Muscle of arm (tissue), 12 donors: ENCODE data around the gene HRH2. TPM values are rescaled to one million over a fixed set of nuclear protein-coding genes. Genes with fewer than 3 reads are reported as not detected.
A peak's percentile ranks its signal among the peaks of the same experiment; 100 is the strongest.
"Not testable (repeated sequence)": the region's sequence is repeated elsewhere in the genome, so short reads cannot be mapped to it uniquely, and the experiment has no call there.

Source experiments
- DNase-seq: peaks from one replicate; pipeline ENCODE4 v3.0.0-alpha.2; 2013
- polyA plus RNA-seq, 12 donors: library from polyadenylated mRNA; unstranded; fragments of 120-200 nt; gene quantifications; one replicate each; pipeline ENCODE4 v1.2.1, GENCODE V29; 2013; ENCODE audit not compliant: insufficient read length in 12 of 12

The HRH2 gene
- polyA plus RNA-seq, 12 donors = 0.67 to 2.9 (median 0.95) TPM; not detected in 2

DNA sequence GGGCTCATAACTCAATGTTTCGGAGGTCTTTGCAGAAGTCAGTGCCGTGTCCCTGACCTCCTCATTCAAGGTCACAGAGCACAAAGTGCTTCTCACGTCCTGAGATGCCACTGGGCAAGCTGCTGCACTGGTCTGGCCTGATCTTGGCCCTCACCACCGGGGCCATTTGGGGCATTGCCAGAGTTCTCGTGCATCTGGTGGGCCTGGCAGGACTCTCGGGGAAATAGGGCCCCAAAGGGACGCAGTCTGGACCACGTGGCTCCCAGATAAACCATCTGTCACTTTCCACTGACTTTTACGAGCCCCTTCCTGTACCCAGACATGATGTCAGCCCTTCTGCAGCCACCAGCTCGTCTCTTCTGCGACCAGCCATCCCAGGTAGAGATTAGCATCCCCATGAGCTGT lies 54.8 kb downstream of the HRH2 start:
- DNase-seq = no peak

DNA sequence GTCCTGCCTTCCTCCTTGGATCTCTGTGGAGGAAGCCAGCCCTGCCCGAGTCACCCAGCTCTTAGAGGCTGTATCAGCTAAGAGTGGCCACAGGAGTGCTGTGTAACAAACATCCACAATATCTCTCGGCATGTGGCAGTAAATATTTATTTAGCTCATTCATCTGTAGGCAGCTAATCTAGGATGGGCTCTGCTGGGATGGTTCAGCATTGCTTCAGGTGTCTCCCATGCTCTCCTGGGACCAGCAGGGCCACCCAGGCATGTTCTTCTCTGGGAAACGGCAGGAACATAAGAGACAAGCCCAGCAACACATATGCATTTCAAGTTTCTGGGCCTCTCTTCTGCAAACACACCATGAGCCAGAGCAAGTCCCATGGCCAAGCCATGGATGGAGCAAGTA lies 56.1 kb downstream of the HRH2 start:
- DNase-seq = no peak

DNA sequence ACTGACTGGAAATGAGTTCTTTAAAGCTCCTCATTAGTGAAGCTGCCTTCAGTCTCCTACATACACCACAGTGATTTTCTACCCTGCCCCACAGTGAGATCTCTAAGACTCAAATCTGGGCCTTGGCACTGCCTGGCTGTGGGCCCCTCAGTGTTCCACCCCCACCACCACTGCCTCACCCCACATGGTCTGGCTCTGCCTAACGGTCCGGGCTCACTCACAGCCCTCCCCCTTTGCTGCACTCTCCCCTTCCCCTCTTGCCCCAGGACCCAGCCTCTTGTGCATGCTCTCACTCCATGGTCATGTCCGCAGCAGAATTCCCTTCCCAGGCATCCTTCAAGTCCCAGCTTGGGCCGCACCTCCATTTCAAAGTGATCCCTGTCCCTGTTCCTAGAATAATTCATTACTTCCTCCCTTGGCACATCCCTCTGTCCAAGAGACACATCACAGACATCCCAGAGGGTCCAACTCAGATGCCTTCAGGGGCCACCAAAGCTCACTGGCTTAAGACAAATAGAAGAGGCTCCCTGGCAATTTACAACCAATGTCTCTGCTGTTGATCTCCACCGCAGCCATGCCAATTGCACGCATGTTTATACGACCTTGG lies 56.7 kb downstream of the HRH2 start:
- DNase-seq = no peak

DNA sequence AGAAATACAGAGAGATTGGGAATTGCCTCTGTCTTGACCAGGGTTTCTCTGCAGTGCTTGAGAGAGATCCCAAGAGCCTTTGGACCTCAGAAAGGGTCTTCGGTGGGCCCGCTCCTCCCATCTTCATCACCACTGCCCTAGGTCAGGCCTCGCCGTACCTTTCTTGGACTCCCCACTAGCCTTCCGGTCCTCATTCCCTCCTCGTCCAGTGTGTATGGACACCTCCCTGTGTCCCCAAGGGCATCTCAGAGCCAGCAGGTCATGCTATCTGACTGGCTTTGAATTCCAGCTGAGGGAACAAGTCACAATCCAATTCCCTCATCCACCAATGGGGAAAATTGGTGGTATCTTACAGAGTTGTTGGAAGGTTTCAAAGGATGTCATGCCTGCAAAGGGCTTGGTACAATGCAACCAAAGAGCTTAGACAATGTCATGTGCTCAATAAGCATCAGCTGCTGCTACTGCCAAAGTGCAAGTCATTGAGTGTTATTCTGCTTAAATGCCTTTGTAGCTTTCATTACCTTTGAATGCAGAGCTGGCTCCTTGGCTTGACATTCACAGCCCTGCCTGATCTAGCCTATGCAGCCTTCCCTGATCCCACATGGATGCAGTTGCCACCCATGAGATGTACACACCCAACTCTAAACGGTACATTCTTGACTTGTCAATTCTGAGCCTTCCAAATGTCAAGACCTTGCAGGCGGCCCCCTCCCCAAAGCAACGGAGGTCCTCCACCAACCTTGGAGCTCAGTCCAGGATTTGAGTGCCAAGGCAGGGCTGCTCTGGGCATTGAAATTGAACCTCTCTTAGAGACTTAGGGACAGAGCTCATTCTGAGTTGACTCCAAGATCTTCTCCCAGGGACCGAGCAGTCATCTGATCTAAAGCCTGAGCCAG lies 58.0 kb downstream of the HRH2 start:
- no peak for DNase-seq

DNA sequence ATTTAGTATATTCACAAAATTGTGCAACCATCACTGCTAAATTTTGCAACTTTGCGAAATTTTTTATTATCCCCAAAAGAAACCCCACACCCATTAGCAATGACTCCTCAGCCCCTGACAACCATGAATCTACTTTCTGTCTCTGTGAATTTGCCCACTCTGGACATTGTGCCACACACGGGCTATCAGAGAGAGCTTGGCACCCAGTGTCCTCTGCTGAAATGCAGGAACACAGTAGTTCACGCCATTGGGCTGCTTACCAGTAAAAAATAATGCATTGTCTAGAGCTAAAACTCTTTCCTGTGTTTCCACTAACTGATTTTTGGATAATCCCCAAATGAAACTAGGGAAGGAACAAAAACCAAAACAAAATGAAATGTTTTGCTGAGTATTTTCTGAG lies 60.0 kb downstream of the HRH2 start:
- no peak for DNase-seq

DNA sequence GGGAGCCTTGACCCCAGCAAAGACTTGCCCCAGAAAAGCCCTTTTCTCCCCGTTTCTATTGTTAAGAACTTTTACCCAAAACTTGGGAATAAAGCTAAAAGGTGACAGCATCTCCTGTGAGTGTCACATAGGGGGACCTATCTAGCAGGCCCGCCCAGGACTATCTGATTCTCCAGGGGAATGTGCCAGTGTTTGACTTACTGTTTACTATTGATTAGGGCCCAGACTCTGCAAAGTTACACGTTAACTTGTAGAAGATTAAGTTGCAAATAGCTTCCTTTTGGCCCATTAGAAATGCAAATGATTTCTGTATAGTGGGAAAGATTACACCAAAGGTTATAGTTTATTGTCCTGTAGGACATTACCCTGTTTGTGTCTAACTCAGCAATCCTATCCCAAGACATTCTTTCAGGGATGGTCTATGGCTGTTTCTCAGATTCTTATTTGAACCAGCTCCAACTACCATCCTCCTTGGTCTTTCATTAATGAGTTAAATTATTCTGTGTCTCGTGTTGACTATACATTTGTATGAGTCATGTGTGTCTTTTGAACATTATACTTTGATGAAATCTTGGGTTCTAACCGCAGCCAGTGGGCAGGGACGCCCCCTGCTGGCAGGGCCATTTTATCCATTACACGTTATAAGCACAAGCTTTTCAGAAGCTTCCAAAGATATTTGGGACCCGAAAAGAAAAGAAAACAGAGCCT lies 60.7 kb downstream of the HRH2 start:
- no peak for DNase-seq

DNA sequence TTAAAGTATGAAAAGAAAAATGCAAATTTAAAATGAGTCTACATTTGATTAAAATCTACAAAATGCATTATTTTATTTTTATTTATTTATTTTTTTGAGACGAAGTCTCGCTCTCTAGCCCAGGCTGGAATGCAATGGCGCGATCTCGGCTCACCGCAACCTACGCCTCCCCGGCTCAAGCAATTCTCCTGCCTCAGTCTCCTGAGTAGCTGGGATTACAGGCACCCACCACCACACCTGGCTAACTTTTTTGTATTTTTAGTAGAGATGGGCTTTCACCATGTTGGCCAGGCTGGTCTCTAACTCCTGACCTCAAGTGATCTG lies 61.2 kb downstream of the HRH2 start:
- not testable (repeated sequence) for DNase-seq

DNA sequence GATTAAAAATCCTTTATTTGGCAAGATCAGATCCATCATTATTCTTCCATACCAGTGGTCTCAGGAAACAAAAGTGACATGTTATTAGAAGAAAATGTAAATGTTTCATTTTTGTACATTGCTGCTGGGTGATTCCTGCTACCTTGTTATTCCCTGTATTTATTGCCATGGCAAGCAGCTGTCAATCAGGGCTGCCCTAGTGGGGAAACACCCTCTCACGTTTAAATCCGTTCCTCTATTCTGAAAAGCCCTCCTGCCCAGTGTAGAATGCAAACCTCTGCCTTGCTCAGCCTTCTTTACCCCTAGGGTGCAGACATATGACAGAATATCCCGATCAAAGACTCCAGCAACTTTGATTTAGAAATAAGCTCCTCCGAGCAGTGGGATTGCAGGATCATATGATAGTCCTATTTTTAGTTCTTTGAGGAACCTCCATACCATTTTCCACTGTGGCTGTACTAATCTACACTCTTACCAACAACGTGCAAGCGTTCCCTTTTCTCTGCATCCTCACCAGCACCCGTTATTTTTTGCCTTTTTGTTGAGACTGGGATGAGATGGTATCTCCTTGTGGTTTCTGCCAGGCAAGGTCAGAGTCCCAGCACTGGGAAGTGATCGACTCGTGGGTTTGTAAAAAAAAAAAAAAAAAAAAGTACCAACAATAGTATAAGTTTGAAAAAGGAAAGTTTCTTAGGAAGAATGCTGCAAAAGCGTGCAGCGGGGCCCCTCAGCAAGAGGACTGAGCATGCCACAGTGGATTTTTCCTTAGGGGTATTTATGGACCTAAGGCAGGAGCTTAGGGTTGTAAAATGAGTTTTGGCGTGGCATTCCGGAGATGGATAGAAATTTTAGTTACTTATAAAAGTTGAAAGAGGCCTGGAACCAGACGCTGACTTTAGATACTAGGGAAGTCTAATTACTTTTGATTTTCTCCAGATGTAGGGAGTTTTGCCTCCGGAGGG lies 66.7 kb downstream of the HRH2 start:
- DNase-seq = no peak

DNA sequence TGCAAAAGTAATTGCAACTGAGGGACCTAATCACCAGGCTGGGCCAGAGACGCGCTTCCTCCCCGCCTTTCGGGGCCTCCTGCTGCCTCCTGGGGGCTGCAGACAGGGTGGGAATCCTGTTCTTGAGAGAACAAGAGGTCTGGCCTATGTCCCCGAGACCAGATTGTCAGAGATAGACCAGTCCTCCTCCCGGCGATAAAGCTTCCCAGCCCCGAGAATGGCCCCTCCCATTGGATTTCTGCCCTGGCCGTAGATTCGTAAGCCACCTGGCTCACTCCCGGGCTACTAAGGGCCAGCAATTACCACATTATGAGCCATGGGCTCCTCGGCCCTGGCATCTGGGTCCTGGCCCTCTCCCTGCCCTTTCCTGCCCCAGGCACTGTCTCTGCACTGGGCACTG lies 70.4 kb downstream of the HRH2 start:
- DNase-seq = no peak

DNA sequence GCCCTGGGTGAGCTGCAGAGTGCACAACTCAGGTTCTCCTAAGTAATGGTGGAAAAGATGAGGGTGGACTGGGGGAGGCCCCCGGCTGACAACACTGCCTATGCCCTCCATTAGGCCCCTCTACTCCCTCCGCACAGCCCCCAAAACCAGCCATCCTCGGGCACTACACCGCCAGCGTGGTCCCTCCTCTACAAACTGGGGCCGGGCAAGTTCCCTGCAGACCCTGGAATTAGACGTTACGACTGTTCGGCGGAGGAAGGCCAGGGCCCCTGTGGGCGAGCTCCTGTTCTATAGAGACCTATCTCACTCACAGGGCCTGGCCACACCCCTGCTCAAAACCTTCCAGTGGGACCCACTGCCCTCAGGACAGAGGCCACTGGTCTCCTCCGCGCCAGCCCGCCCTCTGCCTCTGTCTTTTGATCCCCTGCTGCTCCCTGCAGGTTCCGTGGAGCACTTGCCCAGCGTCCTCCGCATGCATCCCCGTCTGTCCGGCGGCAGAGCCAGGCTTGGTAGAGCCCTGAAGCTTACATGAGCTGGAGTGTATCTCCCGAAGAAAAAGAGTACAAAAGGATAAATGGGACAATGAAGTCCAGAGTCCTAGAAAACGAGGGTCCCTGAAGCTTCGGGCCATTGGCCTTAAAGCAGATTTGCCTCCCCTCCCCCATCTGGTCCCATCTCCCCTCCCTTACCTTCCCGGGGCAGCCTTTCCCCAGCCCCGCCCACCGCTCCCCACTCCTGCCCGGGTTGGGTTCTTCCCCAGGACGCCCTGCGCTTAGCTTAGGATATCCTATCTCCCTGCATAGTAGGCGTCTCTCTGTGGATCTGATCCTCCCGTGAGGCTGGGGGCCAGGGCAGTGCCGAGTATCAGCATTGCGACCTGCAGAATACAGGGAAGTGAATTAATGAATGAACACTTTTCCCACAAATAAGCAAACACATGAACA lies 71.3 kb downstream of the HRH2 start:
- no peak for DNase-seq

DNA sequence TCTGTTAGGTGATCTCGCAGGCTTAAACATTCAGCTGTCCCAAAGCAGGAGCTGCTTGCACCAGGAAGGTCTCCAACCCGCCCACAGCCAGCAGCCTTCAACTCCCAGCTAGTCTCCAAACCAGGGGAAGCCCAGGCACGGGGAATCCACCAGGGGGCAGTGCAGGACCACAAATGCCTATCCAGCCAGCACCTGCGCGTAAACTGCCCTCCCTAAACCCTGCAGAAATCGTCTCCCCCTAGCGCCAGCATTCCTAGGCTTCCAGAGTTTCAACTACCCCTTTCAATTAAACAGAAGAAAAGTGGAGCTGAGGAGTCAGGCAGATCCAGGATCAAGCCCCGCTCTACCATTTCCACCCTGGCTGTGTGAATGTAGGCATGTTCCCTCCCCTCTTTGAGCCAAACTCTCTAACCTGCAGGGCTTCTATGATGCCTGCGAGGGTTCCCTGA lies 72.0 kb downstream of the HRH2 start:
- DNase-seq = peak; percentile 85

DNA sequence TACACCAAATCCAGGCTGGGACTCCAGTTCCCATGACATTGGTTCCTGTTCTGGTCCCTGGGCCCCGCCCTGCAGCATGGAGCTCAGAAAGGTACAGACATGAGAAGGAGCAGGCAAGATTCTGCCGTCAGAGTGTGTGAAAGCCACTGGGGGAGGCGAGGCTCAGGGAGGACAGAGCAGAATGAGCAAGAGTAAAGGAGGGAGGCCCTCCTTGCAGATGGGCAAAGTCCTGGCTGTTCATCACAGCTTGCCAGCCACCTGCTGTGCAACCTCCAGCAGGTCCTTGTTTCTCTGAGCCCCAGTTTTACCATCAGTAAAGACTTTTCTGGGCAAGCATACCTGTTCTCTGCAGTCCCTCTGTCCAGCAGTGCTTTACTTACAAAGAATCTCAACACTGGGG lies 73.3 kb downstream of the HRH2 start:
- no peak for DNase-seq

DNA sequence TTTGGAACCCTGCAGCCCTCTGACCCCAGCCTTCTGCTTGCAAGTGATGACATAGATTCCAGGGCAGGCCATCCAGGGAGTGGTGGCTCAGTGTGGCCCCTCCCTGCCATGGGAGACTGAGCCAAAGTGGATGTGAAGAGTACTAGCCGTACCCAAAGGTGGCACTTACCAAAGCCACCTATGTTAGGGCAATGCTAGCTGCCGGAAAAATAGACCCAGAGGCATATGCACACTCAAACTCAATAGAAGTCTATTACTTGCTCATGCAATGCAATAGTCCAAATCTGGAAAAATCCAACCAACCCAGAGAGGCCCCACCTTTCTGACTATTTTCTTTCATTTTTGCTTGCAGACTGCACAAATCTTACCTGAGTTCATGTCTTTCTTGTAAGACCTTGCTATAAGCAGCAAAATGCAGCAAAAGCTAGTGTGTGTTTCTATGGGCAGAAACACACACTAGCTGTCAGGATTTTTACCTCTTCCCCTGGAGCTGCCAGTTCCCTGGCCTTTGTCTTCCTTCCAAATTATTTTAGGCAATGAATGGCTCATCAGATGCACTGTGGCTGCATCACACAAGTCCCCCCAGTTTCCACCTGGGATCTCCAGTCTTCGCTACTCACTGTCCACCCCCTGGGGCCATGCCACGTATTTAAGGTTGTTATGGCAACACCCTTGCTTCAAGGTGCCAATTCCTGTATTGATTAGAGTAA lies 74.0 kb downstream of the HRH2 start:
- no peak for DNase-seq

DNA sequence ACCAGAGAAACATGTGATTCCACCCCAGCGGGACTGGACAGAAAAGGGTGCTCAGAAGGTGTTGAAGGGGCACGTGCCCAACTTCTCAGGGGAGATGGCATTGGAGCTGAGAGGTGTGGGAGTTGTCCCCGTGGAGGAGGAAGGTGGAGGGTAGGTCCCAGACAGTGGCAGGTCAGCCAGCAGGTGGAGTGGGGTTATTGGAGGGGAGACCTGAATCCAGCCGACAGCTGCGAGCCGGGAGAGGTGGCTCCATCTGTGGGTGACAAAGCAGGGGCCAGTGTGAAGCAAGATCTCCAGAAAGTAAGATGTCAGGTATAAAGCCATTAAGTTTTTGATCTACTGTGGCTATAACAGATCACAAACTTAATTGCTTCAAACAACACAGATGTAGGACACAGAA lies 75.1 kb downstream of the HRH2 start:
- DNase-seq = no peak

DNA sequence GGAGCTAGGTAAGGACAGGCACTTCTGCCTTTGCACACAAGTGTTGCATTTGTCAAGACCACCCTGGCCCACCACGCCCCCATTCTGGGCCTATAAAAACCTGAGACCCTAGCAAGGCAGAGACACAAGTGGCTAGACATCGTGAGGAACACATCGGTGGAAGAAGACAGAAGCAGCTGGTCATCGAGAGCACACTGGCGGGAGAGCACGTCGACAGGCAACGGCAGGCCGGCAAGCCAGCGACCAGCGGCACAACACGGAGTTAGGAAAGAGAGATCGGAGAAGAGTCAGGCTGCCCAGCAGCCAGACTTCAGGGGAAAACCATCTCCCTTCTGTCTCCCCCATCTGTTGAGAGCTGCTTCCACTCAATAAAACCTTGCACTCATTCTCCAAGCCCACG lies 76.1 kb downstream of the HRH2 start:
- no peak for DNase-seq

DNA sequence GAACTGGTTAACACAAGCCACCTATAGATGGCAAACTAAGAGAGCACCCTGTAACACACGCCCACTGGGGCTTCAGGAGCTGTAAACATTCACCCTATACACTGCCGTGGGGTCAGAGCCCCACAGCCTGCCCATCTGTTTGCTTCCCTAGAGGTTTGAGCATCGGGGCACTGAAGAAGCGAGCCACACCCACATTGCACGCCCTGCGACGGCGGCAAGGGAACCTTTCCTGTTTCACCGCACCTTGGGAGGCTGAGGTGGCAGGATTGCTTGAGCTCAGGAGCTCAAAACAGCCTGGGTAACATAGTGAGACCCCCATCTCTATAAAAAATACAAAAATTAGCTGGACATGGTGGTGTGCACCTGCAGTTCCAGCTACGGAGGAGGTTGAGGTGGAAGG lies 76.6 kb downstream of the HRH2 start:
- no peak for DNase-seq

DNA sequence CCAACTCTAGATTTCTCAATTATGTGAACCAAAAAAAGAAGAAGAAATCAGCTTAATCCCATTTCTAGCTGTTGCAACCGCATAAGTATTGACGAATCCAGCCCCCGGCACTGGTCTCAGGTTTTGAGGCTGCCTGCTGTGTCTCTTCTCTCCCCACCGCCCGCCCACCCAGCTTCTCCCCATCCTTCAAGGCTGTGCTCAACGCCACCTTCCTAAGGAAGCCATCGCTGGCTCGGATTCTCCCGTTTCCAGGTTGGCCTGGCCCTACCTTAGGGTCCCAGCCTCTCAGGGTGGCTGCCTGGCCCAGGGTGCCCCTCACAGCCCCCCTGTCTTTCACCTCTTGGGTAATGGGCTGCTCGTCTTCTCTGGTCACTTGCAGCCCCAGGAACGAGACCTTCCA lies 77.8 kb downstream of the HRH2 start:
- no peak for DNase-seq

DNA sequence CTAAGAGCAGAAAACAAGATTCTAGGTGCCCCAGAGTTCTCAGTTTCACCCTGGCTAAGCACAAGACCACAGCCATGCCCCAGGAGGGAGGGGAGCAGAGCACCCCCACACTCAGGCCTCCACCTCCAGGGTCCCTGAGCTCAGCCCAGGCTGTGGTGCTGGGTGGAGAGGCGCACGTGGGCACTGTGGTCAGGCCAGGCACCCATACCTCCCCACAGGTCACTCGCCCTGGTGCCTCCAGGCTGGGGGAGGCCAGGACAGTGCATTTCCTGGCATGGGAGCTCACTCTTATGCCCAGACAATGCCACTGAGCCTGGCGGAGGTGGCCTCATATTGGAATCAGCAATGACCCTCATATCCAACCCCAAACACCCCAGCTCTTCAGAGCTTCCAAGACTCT lies 78.8 kb downstream of the HRH2 start:
- DNase-seq = no peak

DNA sequence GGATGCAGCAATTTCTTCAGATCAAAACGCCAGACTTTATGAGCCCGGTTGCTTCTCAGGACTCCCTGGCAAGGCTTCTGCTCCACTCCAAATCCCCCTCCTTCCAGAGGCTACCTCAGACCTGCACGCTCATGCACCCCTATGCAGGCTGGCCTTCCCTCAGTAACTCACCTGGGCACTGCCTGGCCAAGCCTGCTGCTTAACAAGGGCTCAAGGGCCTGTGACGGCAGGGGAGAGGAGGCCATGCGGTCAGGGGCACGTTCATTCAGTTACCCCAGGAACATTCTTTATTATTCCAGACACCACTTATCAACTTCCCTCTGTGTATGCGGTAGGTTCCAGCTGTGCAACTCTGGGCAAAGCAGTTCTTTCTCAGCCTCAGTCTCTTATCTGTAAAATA lies 79.6 kb downstream of the HRH2 start:
- DNase-seq = no peak

DNA sequence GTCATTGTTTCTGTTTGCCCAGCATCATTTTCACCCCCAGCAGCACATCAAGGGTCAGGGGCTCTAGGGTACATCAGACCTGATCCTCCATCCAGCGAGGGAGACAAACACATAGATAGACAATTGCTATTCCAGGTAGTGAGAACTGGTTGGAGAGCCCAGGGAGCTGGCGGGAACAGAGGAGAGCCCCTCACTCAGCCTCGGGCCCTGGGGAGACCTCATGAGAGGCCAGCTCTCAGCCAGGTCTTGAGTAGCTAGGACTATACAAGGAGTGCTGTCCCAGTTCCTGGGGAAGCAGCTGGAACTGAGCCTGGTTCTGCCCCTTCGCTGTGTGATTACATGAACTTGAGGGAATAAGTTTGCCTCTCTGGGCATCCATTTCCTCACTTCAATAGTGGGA lies 80.3 kb downstream of the HRH2 start:
- DNase-seq = no peak
